GM12878 (cell line): ENCODE data around the gene CASR. TPM values are rescaled to one million over a fixed set of nuclear protein-coding genes. Genes with fewer than 3 reads are reported as not detected.
A peak's percentile ranks its signal among the peaks of the same experiment; 100 is the strongest.

Experiments used
- ATF2 ChIP-seq: IDR thresholded peaks from 2 replicates; pipeline ENCODE4 v1.6.1; 2012; ENCODE audit warnings: low read length, inconsistent platforms
- ATF3 ChIP-seq: IDR thresholded peaks from 2 replicates; pipeline ENCODE4 v1.6.1; 2011; ENCODE audit warnings: low read depth, mild to moderate bottlenecking, low read length, moderate library complexity, borderline replicate concordance; ENCODE audit errors: extremely low read depth
- BACH1 ChIP-seq: fragments of 450-650 bp; IDR thresholded peaks from 2 replicates; pipeline ENCODE4 v1.6.1; 2017; ENCODE audit warnings: mild to moderate bottlenecking, borderline replicate concordance
- BCL11A ChIP-seq: IDR thresholded peaks from 2 replicates; pipeline ENCODE4 v1.6.1; 2011; ENCODE audit warnings: low read depth, low read length
- BCLAF1 ChIP-seq: fragments of 450-650 bp; IDR thresholded peaks from 2 replicates; pipeline ENCODE4 v1.6.1; 2017; ENCODE audit warnings: antibody characterized with exemption, mild to moderate bottlenecking, moderate library complexity
- BMI1 ChIP-seq: fragments of 450-650 bp; IDR thresholded peaks from 2 replicates; pipeline ENCODE4 v1.6.1; 2016; ENCODE audit warnings: mild to moderate bottlenecking, moderate library complexity, borderline replicate concordance
- CBFB ChIP-seq: IDR thresholded peaks from 2 replicates; pipeline ENCODE4 v1.6.1; 2016; ENCODE audit warnings: antibody characterized with exemption, low read depth
- CHD4 ChIP-seq: fragments of 200-600 bp; sonication (generic); IDR thresholded peaks from 2 replicates; pipeline ENCODE4 v1.6.1; 2016; ENCODE audit warnings: mild to moderate bottlenecking
- CREB1 ChIP-seq: IDR thresholded peaks from 2 replicates; pipeline ENCODE4 v1.6.1; 2012; ENCODE audit warnings: low read depth, mild to moderate bottlenecking, inconsistent platforms
- EED ChIP-seq: sonication (generic); IDR thresholded peaks from 2 replicates; pipeline ENCODE4 v1.6.1; 2016; ENCODE audit warnings: antibody characterized with exemption, low read depth
- ELK1 ChIP-seq: IDR thresholded peaks from 2 replicates; pipeline ENCODE4 v1.6.1; 2012; ENCODE audit warnings: low read depth, low read length, improper control_type of control experiment
- EP300 ChIP-seq, 2 experiments: fragments of 150-350 bp in 1 of 2; IDR thresholded peaks; 2 replicates each; pipeline ENCODE4 v1.6.1; 2011 to 2012; ENCODE audit warnings: low read depth in 2 of 2, low read length in 2 of 2, borderline replicate concordance in 1 of 2, improper control_type of control experiment in 1 of 2, inconsistent platforms in 1 of 2; ENCODE audit not compliant: control insufficient read depth in 1 of 2
- MTA3 ChIP-seq: IDR thresholded peaks from 2 replicates; pipeline ENCODE4 v1.6.1; 2012; ENCODE audit warnings: low read length, inconsistent platforms, borderline replicate concordance
- NFIC ChIP-seq: IDR thresholded peaks from 2 replicates; pipeline ENCODE4 v1.6.1; 2012; ENCODE audit warnings: low read depth, mild to moderate bottlenecking, inconsistent platforms, low read length, moderate library complexity
- PAX5 ChIP-seq: IDR thresholded peaks from 2 replicates; pipeline ENCODE4 v1.6.1; 2011; ENCODE audit warnings: low read depth, low read length, borderline replicate concordance
- POU2F2 ChIP-seq: IDR thresholded peaks from 3 replicates; pipeline ENCODE4 v1.6.1; 2011; ENCODE audit warnings: low read depth, mild to moderate bottlenecking, low read length, borderline replicate concordance
- RCOR1 ChIP-seq: conservative IDR thresholded peaks from 2 replicates; pipeline ENCODE4 v1.6.1; 2012; ENCODE audit warnings: low read depth, low read length, improper control_type of control experiment
- RELB ChIP-seq: fragments of 450-650 bp; IDR thresholded peaks from 2 replicates; pipeline ENCODE4 v1.6.1; 2017; ENCODE audit warnings: low read depth, mild to moderate bottlenecking, moderate library complexity
- RUNX3 ChIP-seq: IDR thresholded peaks from 2 replicates; pipeline ENCODE4 v1.6.1; 2012; ENCODE audit warnings: low read length, inconsistent platforms
- SP1 ChIP-seq: IDR thresholded peaks from one replicate; pipeline ENCODE4 v1.6.1; 2011; ENCODE audit warnings: low read depth, low read length
- WRNIP1 ChIP-seq: IDR thresholded peaks from 2 replicates; pipeline ENCODE4 v1.6.1; 2011; ENCODE audit warnings: low read depth, low read length, improper control_type of control experiment, borderline replicate concordance
- ZZZ3 ChIP-seq: IDR thresholded peaks from 2 replicates; pipeline ENCODE4 v1.6.1; 2011; ENCODE audit warnings: low read depth; ENCODE audit not compliant: control insufficient read depth, insufficient read length
- polyA plus RNA-seq, 11 experiments: library from polyadenylated mRNA; depleted of rRNA in 4 of 11; unstranded in 6 of 11; stranded (reverse) in 5 of 11; fragments of >200 nt; fragmentation: Nextera tagmentation in 4 of 11; fragmentation: Illumina TruSeq in 1 of 11; extraction: Ambion mirVana in 4 of 11; extraction: Trizol in 1 of 11; gene quantifications; 1 replicate in 1 of 11; 2 replicates in 10 of 11; pipeline versions ENCODE4 v1.2.1 to v1.2.3, GENCODE V29; 2011 to 2016; ENCODE audit warnings: inconsistent platforms in 2 of 11, missing spikeins in 2 of 11, low read depth in 1 of 11
- total RNA-seq, 4 experiments: library from RNA; depleted of rRNA in 3 of 4; stranded (reverse); fragments of >200 nt in 3 of 4; fragmentation: Illumina TruSeq in 1 of 4; extraction: Trizol in 1 of 4; gene quantifications; 2 replicates each; pipeline versions ENCODE4 v1.2.1 to v1.2.3, GENCODE V29; 2013 to 2021

The CASR gene
- total and polyA plus RNA-seq, 10 of the 15 experiments (the other 5 are each of a cell fraction or from before 2014, with no cell fraction given): 0.04 to 0.37 (median 0.11) TPM

- TF ChIP-seq POU2F2 (peak; percentile 58; the same call in 1 of the 3 replicates), NFIC (peak; percentile 69; the same call in 1 of the 2 replicates), CHD4 (no peak), ATF2 (peak; percentile 42), MTA3 (peak; percentile 49; the same call in 1 of the 2 replicates), BCL11A (peak; percentile 81), EP300 (IDR thresholded peaks at IDR 0.05; ENCODE audit: borderline replicate concordance in 1 of 2, control insufficient read depth in 1 of 2, low read depth in 2 of 2, low read length in 2 of 2) (peak; percentile 57 to 68; a peak in 3 of 4 replicates), WRNIP1 (peak; percentile 84; the same call in 1 of the 2 replicates), BACH1 (peak; percentile 57; the same call in 1 of the 2 replicates), RELB (peak; percentile 88), ZZZ3 (no peak), RCOR1 (peak; percentile 86; the same call in 1 of the 2 replicates), CBFB (peak; percentile 60; the same call in 1 of the 2 replicates), SP1 (peak; percentile 11), CREB1 (0 out of 2 replicates have a peak, but pooled peaks have one; percentile 31), BCLAF1 (no peak), BMI1 (peak; percentile 51; the same call in 1 of the 2 replicates), RUNX3 (peak; percentile 96), ATF3 (no peak), ELK1 (no peak), PAX5 (peak; percentile 34; the same call in 1 of the 2 replicates), EED (peak; percentile 65; the same call in 1 of the 2 replicates)
Observed at GRCh38 chr3:122233101-122233952, 49.9 kb downstream of the CASR start (continued).
